ENCODE measurements around the gene SRP72. TPM values are rescaled to one million over a fixed set of nuclear protein-coding genes. Genes with fewer than 3 reads are reported as not detected.

Gene SRP72
- total RNA-seq, 1 experiment from 2014 or later, result 348 TPM

- Mint-ChIP-seq H3K27me3 (ENCODE audit: insufficient read depth, unreplicated experiment) (no peaks in the 10 kb centered on the region), H3K4me3 (ENCODE audit: unreplicated experiment) (no peak overlapping the region), H3K27ac (ENCODE audit: low read depth, unreplicated experiment) (no peak overlapping the region), H3K4me1 (ENCODE audit: insufficient read depth, unreplicated experiment) (no peaks in the 10 kb centered on the region), H3K9me3 (ENCODE audit: unreplicated experiment) (no peaks in the 10 kb centered on the region), H3K36me3 (ENCODE audit: insufficient read depth, unreplicated experiment) (peaks cover 96% of the 10 kb centered on the region)
- ChIA-PET POLR2A (interaction anchor here (1.6 kb wide), 1 partner anchor 10 kb away, joined by 11 read pairs; no protein-coding TSS in a partner anchor), CTCF (no interaction called here)
- no peak for DNase-seq (ENCODE audit: unreplicated experiment)
- TF ChIP-seq CTCF (IDR thresholded peaks at IDR 0.05; ENCODE audit: unreplicated experiment), result no peak
- no TSS peak for BruUV-seq (replicated peaks)
- intact Hi-C loops (cut with micrococcal nuclease), result no loop called here
Observed at GRCh38 chr4:56450342-56450741, 17.1 kb upstream of the SRP72 start.

- CTCF ChIA-PET, result interaction anchor here (1.1 to 2.2 kb wide), 3 partner anchors 26 to 502 kb away, joined by 3 to 11 read pairs (median 5); no protein-coding TSS in a partner anchor
- Mint-ChIP-seq H3K9me3 (ENCODE audit: unreplicated experiment) (no peaks in the 10 kb centered on the region), H3K27me3 (ENCODE audit: insufficient read depth, unreplicated experiment) (no peaks in the 10 kb centered on the region), H3K4me3 (ENCODE audit: unreplicated experiment) (peak overlapping the region; percentile 21), H3K4me1 (ENCODE audit: insufficient read depth, unreplicated experiment) (peaks cover 27% of the 10 kb centered on the region), H3K36me3 (ENCODE audit: insufficient read depth, unreplicated experiment) (peaks cover 95% of the 10 kb centered on the region), H3K27ac (ENCODE audit: low read depth, unreplicated experiment) (peak overlapping the region; percentile 72)
- intact Hi-C loops (cut with micrococcal nuclease), result no loop called here
- peak; percentile 38 for DNase-seq (ENCODE audit: unreplicated experiment)
- POLR2A ChIA-PET, result interaction anchor here (0.6 to 8.5 kb wide), 9 partner anchors 8 to 130 kb away, joined by 3 to 90 read pairs (median 4); partner anchors contain the start of genes PAICS, PPAT and SRP72
- no peak for TF ChIP-seq CTCF (IDR thresholded peaks at IDR 0.05; ENCODE audit: unreplicated experiment)
- BruUV-seq (replicated peaks), result no TSS peak
Observed at GRCh38 chr4:56460085-56460484, 7.3 kb upstream of the SRP72 start.

GRCh38 chr4:56462157-56462556 is 5.3 kb upstream of the SRP72 start:
- POLR2A ChIA-PET, result interaction anchor here (0.5 to 8.5 kb wide), 5 partner anchors 17 to 83 kb away, joined by 3 to 90 read pairs (median 4); partner anchors contain the start of genes AASDH, PAICS and PPAT

GRCh38 chr4:56463711-56464110 is 3.7 kb upstream of the SRP72 start:
- no peak for DNase-seq (ENCODE audit: unreplicated experiment)
- no peak for TF ChIP-seq CTCF (IDR thresholded peaks at IDR 0.05; ENCODE audit: unreplicated experiment)
- peaks cover 85% of the 10 kb centered on the region for H3K36me3 Mint-ChIP-seq (ENCODE audit: insufficient read depth, unreplicated experiment)
- H3K4me3 Mint-ChIP-seq (ENCODE audit: unreplicated experiment), result no peak overlapping the region
- intact Hi-C loops (cut with micrococcal nuclease), result no loop called here
- POLR2A ChIA-PET, result interaction anchor here (0.7 to 8.5 kb wide), 2 partner anchors 27 to 126 kb away, joined by 4 to 90 read pairs; partner anchors contain the start of genes PAICS and PPAT
- H3K27me3 Mint-ChIP-seq (ENCODE audit: insufficient read depth, unreplicated experiment), result no peaks in the 10 kb centered on the region
- H3K27ac Mint-ChIP-seq (ENCODE audit: low read depth, unreplicated experiment), result no peak overlapping the region
- H3K9me3 Mint-ChIP-seq (ENCODE audit: unreplicated experiment), result no peaks in the 10 kb centered on the region
- BruUV-seq (replicated peaks), result no TSS peak
- H3K4me1 Mint-ChIP-seq (ENCODE audit: insufficient read depth, unreplicated experiment), result peaks cover 38% of the 10 kb centered on the region
- CTCF ChIA-PET, result no interaction called here

More at GRCh38 chr4:56462157-56462556, 5.3 kb upstream of the SRP72 start:
- intact Hi-C loops (cut with micrococcal nuclease), result no loop called here
- DNase-seq (ENCODE audit: unreplicated experiment), result no peak
- no peaks in the 10 kb centered on the region for H3K27me3 Mint-ChIP-seq (ENCODE audit: insufficient read depth, unreplicated experiment)
- BruUV-seq (replicated peaks), result no TSS peak
- no peaks in the 10 kb centered on the region for H3K9me3 Mint-ChIP-seq (ENCODE audit: unreplicated experiment)
- no peak for TF ChIP-seq CTCF (IDR thresholded peaks at IDR 0.05; ENCODE audit: unreplicated experiment)
- H3K4me3 Mint-ChIP-seq (ENCODE audit: unreplicated experiment), result no peak overlapping the region
- H3K27ac Mint-ChIP-seq (ENCODE audit: low read depth, unreplicated experiment), result peak overlapping the region; percentile 87
- peaks cover 94% of the 10 kb centered on the region for H3K36me3 Mint-ChIP-seq (ENCODE audit: insufficient read depth, unreplicated experiment)
- H3K4me1 Mint-ChIP-seq (ENCODE audit: insufficient read depth, unreplicated experiment), result peaks cover 38% of the 10 kb centered on the region
- CTCF ChIA-PET, result interaction anchor here (1.1 kb wide), 1 partner anchor 26 kb away, joined by 3 read pairs; the partner anchor contains the start of gene PAICS

Data from MCF 10A (cell line).